Measurements from ENCODE around the gene MICALL1.
"Not testable (repeated sequence)": the region's sequence is repeated elsewhere in the genome, so short reads cannot be mapped to it uniquely, and the experiment has no call there.

MICALL1 gene

DNA sequence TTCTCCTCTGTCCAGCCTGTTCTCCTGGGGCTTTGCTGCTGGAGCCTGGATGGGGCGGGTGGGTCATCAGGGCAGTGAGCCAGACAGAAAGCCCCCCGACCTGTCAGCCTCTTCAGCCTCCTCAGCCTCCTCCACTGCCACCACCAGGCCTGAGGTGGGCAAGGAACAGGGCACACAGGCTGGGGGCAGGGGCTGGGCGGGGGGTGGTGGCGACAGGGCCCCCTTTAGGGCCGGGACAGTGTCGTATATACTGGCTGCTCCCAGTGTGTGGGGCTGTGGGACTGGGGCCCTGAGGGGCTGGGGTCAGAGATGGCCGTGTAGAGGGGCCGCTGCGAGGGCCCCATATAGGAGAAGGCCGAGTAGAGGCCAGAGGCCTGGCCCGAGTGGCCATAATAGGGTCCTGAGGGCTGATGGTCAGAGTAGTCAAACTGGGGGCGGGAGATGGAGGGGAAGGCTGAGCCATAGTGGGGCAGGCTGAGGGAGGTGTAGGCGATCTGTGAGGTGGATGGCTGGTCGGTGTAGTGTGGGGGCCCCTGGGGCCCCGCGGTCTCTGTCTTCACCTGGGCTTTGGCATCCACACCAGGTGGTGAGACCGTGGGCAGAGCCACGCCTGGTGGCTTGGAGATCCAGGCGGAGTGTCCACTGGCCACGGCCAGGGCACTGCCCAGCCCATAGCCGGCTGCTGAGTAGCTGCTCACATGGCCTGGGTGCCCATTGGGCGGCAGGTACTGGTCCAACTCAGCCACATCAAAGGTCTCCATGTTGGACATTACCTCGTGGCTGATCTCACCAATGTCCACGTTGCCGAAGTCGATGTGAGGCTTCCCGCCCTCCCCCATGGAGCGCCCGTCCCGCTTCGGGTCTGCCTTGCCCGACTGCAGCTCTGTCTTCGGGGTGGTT is 67.4 kb downstream of the MICALL1 start:
- DNase-seq (ENCODE audit: extremely low read depth, low read depth), result no peak
- TF ChIP-seq, protein P1, sequence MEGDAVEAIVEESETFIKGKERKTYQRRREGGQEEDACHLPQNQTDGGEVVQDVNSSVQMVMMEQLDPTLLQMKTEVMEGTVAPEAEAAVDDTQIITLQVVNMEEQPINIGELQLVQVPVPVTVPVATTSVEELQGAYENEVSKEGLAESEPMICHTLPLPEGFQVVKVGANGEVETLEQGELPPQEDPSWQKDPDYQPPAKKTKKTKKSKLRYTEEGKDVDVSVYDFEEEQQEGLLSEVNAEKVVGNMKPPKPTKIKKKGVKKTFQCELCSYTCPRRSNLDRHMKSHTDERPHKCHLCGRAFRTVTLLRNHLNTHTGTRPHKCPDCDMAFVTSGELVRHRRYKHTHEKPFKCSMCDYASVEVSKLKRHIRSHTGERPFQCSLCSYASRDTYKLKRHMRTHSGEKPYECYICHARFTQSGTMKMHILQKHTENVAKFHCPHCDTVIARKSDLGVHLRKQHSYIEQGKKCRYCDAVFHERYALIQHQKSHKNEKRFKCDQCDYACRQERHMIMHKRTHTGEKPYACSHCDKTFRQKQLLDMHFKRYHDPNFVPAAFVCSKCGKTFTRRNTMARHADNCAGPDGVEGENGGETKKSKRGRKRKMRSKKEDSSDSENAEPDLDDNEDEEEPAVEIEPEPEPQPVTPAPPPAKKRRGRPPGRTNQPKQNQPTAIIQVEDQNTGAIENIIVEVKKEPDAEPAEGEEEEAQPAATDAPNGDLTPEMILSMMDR (IDR thresholded peaks at IDR 0.05; ENCODE audit: low read depth, low read length), result no peak

DNA sequence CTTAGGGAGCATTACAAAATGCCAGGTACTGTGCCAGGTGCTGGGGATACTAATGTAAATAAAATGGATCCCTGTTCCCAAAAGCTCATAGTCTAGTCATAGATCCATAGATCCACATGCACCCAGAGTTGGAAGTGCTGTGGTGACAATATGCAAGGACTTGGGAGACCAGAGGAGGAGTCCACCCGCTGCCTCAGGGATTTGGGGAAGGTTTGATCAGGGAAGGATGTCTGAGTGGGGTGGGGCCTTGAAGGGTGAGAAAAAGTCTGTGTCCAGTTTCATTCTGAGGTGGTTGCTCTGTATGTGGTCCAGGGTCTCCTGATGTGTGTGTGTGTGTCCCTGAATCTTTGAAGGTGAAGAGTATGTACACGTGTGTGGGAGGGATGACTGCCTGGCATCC is 69.1 kb downstream of the MICALL1 start:
- DNase-seq (ENCODE audit: extremely low read depth, low read depth), result no peak
- TF ChIP-seq, protein P1 (IDR thresholded peaks at IDR 0.05; ENCODE audit: low read depth, low read length), result no peak

DNA sequence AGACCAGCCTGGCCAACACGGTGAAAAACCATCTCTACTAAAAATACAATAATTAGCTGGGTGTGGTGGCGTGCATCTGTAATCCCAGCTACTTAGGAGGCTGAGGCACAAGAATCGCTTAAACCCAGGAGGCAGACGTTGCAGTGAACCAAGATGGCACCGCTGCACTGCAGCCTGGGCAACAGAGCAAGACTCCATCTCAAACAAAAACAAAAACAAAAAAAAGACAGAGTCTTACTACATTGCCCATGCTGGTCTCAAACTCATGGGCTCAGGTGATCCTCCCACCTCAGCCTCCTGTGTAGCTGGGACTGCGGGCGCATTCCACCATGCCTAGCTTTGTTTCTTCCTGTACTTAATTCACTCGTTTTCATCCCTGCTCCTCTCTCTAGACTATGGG is 69.9 kb downstream of the MICALL1 start:
- DNase-seq (ENCODE audit: extremely low read depth, low read depth), result not testable (repeated sequence)

DNA sequence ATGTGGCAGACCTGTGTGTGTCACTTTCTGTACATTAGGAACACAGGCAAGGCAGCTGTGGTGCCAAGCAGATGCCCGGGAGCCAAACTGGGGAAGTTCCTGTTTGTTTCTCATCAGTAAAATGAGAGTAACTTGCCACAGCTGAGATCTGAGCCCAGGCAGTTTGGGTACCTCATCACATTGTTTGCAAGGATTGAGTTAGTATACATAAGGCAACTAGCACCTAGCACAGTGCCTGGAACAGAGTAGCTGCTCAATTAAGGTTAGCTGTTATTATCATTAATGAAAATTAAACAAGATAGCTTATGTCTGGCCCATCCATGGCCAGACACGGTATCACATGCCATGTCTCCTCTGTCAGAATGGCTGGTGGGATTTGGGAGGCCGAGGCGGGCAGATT is 70.5 kb downstream of the MICALL1 start:
- no peak for DNase-seq (ENCODE audit: extremely low read depth, low read depth)
- TF ChIP-seq, protein P1 (IDR thresholded peaks at IDR 0.05; ENCODE audit: low read depth, low read length), result no peak

DNA sequence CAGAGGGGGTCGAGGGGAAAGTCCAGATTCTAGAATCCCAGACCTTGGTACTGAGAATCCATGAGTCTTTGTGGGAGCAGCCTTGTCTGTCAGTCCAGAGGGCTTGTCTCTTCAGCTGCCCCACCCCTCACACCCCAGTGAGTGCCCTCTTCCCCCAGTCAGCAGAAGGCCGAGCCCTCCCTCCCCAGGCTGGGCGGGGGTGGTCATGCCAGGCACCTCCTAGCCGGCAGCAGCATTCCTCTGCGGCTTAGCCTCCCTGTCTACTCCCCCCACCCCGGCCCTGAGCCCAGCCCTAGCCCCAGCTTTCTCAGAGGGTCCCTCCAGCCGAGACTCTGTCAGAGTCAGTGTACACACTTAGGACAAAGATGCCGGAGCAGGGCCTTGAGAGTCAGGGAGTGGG is 73.7 kb downstream of the MICALL1 start:
- TF ChIP-seq, protein P1 (IDR thresholded peaks at IDR 0.05; ENCODE audit: low read depth, low read length), result no peak
- no peak for DNase-seq (ENCODE audit: extremely low read depth, low read depth)

DNA sequence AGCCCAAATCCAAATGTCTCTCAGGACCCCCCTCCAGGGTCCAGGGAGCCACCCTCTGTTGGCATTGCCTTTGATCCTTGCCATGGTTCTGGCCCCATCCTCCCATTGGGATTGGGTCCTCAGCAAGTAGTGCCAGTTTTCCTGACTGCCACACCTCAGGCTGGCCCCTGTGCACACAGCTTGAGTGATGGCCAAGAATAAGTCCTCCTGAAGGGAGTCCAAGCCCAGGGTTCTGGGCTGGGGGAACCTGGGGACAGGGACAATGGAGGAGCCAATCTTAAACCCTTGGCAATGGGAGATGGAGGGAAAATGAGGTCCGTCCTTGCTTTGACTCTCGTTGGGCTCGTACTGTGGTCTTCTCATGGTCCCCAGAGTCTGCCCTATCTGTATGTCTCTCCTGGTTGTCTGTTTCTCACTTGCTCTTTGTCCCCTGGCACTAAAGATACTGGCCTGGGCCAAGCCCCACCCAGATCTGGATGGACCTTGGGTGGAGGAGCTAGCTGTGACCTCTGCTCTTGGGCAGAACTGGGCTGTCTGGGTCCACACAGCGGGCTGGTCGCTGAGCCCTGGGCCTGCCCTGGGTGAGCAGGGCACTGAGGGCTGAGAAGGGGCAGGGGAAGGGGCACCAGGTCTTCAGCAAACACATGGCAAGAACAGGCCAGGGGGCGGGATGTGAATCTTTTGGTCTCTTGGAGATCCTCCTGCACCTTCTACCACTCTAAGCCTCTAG is 75.3 kb downstream of the MICALL1 start:
- no peak for DNase-seq (ENCODE audit: extremely low read depth, low read depth)
- TF ChIP-seq, protein P1 (IDR thresholded peaks at IDR 0.05; ENCODE audit: low read depth, low read length), result no peak

DNA sequence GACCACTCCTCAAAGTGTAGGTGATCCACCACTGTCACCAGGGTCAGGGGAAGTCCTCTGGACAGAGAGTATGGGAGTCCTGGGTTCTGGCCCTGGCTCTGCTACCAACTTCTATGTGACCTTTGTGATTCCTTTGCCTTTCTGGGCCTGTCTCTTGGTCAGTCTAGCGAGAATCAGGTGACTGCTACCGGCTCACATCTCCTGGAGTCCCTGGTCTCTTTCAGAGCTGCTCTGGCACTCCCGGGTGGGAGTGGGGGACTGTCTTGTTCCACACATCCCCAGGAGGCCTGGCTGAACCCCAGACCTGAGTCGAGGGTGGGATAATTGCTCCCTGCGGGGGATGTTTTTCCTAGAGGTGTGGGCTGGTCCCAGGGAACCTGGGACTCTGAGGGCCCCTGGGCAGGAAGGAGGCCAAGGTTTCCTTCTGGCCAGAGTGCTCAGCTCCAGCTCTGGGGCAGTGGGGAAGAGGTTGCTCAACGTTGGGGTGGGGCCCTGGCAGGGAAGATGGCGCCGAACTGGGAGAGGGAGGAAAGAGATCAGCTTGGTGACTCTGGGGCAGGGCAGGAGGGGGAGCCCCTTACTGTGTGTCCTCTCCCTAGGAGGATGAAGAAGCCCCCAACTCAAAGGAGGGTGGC is 76.2 kb downstream of the MICALL1 start:
- TF ChIP-seq, protein P1 (IDR thresholded peaks at IDR 0.05; ENCODE audit: low read depth, low read length), result no peak
- no peak for DNase-seq (ENCODE audit: extremely low read depth, low read depth)

All from AG09319 (cell line).